Peyer's patch (tissue), 4 donors: ENCODE results near the gene PSME3. TPM values are rescaled to one million over a fixed set of nuclear protein-coding genes. Genes with fewer than 3 reads are reported as not detected.
A peak's percentile ranks its signal among the peaks of the same experiment; 100 is the strongest.
"Not testable (repeated sequence)": the region's sequence is repeated elsewhere in the genome, so short reads cannot be mapped to it uniquely, and the experiment has no call there.

Experiments
- DNase-seq, 3 donors: peaks; one replicate each; pipeline ENCODE4 v3.0.0-alpha.2; 2017 to 2019
- H3K27ac ChIP-seq, 4 donors: fragments of 200-600 bp; sonication (generic); one replicate each; pipeline ENCODE4 v1.5.1; 2016 to 2019
- H3K27me3 ChIP-seq, 2 donors: fragments of 200-600 bp; sonication (generic); one replicate each; pipeline ENCODE4 v1.5.1; 2019
- H3K36me3 ChIP-seq, 3 donors: fragments of 200-600 bp; sonication (generic); one replicate each; pipeline ENCODE4 v1.5.1; 2016 to 2019
- H3K4me1 ChIP-seq, 4 donors: fragments of 200-600 bp; sonication (generic); one replicate each; pipeline ENCODE4 v1.5.1; 2016 to 2019
- H3K4me3 ChIP-seq, 4 donors: fragments of 200-600 bp; sonication (generic); 1 replicate in 3 of 4; 2 replicates in 1 of 4; pipeline ENCODE4 v1.5.1; 2016 to 2019; ENCODE audit warnings: mild to moderate bottlenecking in 1 of 4
- H3K9me3 ChIP-seq, 4 donors: fragments of 200-600 bp; sonication (generic); one replicate each; pipeline ENCODE4 v1.5.1; 2016 to 2019; ENCODE audit warnings: mild to moderate bottlenecking in 1 of 4
- CTCF ChIP-seq, 6 experiments: fragments of 450-650 bp in 4 of 6; fragments of 200-600 bp in 2 of 6; sonication (generic) in 1 of 6; IDR thresholded peaks; one replicate each; pipeline ENCODE4 v1.5.1; 2017 to 2019; ENCODE audit warnings: antibody characterized with exemption in 6 of 6, mild to moderate bottlenecking in 3 of 6, moderate library complexity in 1 of 6
- POLR2A ChIP-seq, 2 donors: fragments of 450-650 bp; IDR thresholded peaks; one replicate each; pipeline ENCODE4 v1.5.1; 2017; ENCODE audit warnings: antibody characterized with exemption in 2 of 2, mild to moderate bottlenecking in 2 of 2, moderate library complexity in 2 of 2
- total RNA-seq, 4 donors: library from RNA; depleted of rRNA; stranded (reverse); fragments of >200 nt; gene quantifications; one replicate each; pipeline ENCODE4 v1.1.0, GENCODE V29; 2016

The PSME3 gene
- total RNA-seq, 4 donors from 2014 or later = 45.6 to 75.9 (median 59.8) TPM

- H3K4me1 ChIP-seq = peaks cover 0 to 22% (median 0%) of the 10 kb centered on the region in 4 donors
- DNase-seq = no peak
- peaks cover 0 to 22% (median 0%) of the 10 kb centered on the region in 3 donors for H3K36me3 ChIP-seq
- H3K4me3 ChIP-seq = no peak overlapping the region
- H3K9me3 ChIP-seq = no peaks in the 10 kb centered on the region
- H3K27ac ChIP-seq = no peak overlapping the region
- TF ChIP-seq POLR2A (IDR thresholded peaks at IDR 0.05) (no peak), CTCF (IDR thresholded peaks at IDR 0.05) (no peak)
- H3K27me3 ChIP-seq = no peaks in the 10 kb centered on the region
Observed at GRCh38 chr17:42848093-42848492, 14.9 kb downstream of the PSME3 start.

GRCh38 chr17:42849031-42849430, 15.8 kb downstream of the PSME3 start:
- no peaks in the 10 kb centered on the region for H3K9me3 ChIP-seq
- peaks cover 0 to 15% (median 0%) of the 10 kb centered on the region in 3 donors for H3K36me3 ChIP-seq
- TF ChIP-seq CTCF (IDR thresholded peaks at IDR 0.05) = no peak
- TF ChIP-seq POLR2A (IDR thresholded peaks at IDR 0.05) = no peak
- no peaks in the 10 kb centered on the region for H3K27me3 ChIP-seq
- H3K27ac ChIP-seq = no peak overlapping the region
- no peak overlapping the region for H3K4me3 ChIP-seq
- DNase-seq = no peak
- peaks cover 0 to 22% (median 0%) of the 10 kb centered on the region in 4 donors for H3K4me1 ChIP-seq

GRCh38 chr17:42849451-42850181, 16.4 kb downstream of the PSME3 start:
- H3K27ac ChIP-seq = peak overlapping the region in 1 of 4 donors; percentile 76
- H3K9me3 ChIP-seq = no peaks in the 10 kb centered on the region
- peaks cover 0 to 22% (median 0%) of the 10 kb centered on the region in 4 donors for H3K4me1 ChIP-seq
- no peak for TF ChIP-seq POLR2A (IDR thresholded peaks at IDR 0.05)
- no peak for TF ChIP-seq CTCF (IDR thresholded peaks at IDR 0.05)
- H3K27me3 ChIP-seq = no peaks in the 10 kb centered on the region
- peaks cover 0 to 9% (median 0%) of the 10 kb centered on the region in 3 donors for H3K36me3 ChIP-seq
- peak in 2 of 3 donors; percentile 58 to 61 for DNase-seq
- no peak overlapping the region for H3K4me3 ChIP-seq

- TF ChIP-seq CTCF (IDR thresholded peaks at IDR 0.05) (no peak), POLR2A (IDR thresholded peaks at IDR 0.05) (no peak)
- H3K9me3 ChIP-seq = no peaks in the 10 kb centered on the region
- H3K4me3 ChIP-seq = peak within 1 kb of the TSS in 3 of 4 donors; percentile 12 to 43 (median 35)
- H3K36me3 ChIP-seq = no peaks in the 10 kb centered on the region
- H3K27ac ChIP-seq = peak within 1 kb of the TSS in 3 of 4 donors; percentile 35 to 80 (median 76)
- no peaks in the 10 kb centered on the region for H3K27me3 ChIP-seq
- H3K4me1 ChIP-seq = peaks cover 0 to 22% (median 0%) of the 10 kb centered on the region in 4 donors
- peak in 1 of 3 donors; percentile 54 for DNase-seq
Observed at GRCh38 chr17:42850954-42851353, 17.8 kb downstream of the PSME3 start, which contains the start of gene AOC3. AOC3 (plus strand) TSS chr17:42851199; CDS start chr17:42851344, 145 bp downstream.

GRCh38 chr17:42851371-42852240, 18.4 kb downstream of the PSME3 start:
- Histone ChIP-seq H3K4me3 (peak overlapping the region in 3 of 4 donors; percentile 12 to 43 (median 35)), H3K27ac (peak overlapping the region in 3 of 4 donors; percentile 35 to 80 (median 76)), H3K4me1 (peaks cover 0 to 22% (median 0%) of the 10 kb centered on the region in 4 donors)
- H3K9me3 ChIP-seq, H3K27me3 ChIP-seq, H3K36me3 ChIP-seq: not testable (repeated sequence)
- DNase-seq = peak in 1 of 3 donors; percentile 34
